ENCODE data around the gene TTC6.

Gene TTC6

DNA sequence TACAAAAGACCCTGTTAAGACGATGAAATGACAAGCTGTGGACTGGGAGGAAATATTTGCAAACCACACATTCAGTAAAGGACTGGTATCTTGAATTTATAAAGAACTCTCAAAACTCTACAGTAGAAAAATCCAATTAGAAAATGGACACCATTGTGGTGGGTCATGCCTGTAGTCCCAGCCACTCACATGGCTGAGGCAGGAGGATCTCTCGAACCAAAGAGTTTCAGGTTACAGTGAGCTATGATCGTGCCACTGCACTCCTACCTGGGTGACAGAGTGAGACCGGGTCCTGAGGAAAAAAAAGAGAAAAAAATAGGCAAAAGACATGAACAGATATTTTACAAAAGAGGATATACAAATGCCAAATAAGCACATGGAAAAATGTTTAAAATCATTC, 41.9 kb downstream of the TTC6 start:
- no peak for DNase-seq

DNA sequence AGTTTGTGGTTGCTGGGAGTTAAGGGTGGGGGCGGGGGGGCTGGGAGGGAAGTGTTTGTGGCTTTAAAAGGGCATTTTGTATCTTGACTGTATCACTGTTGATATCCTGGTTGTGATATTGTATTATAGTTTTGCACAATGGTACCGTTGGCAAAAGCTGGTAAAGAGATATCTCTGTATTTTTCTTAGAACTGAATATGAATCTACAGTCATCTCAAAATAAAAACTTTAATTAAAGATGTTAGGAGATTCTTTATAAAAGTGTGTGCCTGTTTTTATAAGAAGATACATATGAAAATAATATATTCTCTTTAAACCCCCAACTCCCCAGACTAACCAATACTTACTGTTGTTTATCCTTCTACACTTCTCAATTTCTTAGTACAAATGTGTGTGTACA, 43.2 kb downstream of the TTC6 start:
- no peak for DNase-seq

DNA sequence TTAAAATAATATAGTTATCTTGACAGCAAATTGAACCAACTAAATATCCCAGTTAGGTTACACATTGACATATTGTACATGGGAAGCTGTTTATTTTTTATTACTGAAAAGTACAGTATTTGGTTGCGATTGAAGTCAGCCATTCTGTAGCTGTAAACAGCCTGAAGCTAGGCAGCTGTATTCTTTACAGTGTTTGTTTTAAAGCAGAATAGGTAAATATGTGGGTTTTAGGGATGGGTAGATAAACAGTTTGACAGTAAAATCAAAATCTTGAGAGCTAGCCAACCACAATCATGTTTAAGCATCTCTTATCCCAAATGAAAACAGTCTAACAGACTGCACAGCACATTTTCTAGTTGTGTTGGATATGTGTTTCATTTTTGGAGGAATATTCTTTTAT, 45.7 kb downstream of the TTC6 start:
- DNase-seq = no peak

DNA sequence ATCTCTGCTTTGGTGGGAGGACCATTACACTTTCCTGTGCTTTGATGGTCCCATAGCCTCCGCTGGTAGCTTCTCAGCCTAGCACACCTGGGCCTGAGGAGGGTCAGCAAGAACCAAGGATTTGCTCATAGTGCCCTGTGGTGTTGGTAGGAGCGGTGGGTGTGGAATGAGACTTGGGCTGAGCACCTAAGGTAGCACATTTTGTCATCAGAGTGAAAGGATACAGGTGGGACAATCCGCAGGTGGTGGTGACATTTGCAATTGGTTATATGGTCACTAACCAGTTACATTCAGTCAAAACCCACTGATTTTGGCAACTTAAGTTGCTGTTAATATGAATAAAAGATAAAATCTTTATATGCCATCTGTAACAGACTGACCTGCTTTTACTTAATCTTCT, 46.7 kb downstream of the TTC6 start:
- DNase-seq = no peak

DNA sequence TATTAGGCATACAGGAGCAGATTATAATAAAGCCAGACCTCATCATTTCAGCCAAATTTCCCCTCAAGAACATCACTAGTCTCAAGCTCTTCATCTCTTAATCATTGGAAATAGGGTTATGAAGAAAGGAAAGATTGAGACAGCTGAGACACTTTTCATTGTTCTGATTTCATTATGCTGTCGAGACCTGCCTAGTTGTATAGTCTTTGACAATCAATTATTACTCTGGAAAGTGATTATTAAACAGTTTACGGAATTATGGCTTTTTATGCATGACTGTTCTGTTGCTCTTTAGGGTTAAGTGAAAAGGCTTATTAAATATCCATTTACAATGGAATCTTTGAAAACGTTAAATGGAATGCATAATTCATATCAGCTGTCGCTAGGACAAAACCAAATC, 48.3 kb downstream of the TTC6 start:
- no peak for DNase-seq

Measured in activated CD4-positive, alpha-beta T cell treated with anti-CD3 and anti-CD28 coated beads, Interleukin-10, Interleukin-2, amounts not matched to agents 100 ng/mL and 50 ng/mL, durations not matched to agents 16 hours and 8 hours (primary cell).